Esophagus mucosa (tissue), 1 donor: Measurements from ENCODE around the gene CEP112. TPM values are rescaled to one million over a fixed set of nuclear protein-coding genes. Genes with fewer than 3 reads are reported as not detected.

Source experiments
- ATAC-seq: fragments of 200-7000 bp; cut with Tn5 transposase; one replicate; pipeline ENCODE4 v1.9.1; 2020
- total RNA-seq: library from RNA; stranded (reverse); gene quantifications from one replicate; pipeline ENCODE4 v1.2.4, GENCODE V29; 2023
- donor health status: DM: yes; HTN: yes; CAD: no.

Gene CEP112
- total RNA-seq, 1 donor from 2014 or later: 3.7 TPM

- ATAC-seq: no peak
Measured at GRCh38 chr17:65727246-65727645, 464.7 kb downstream of the CEP112 start.

GRCh38 chr17:65723431-65724151, 468.3 kb downstream of the CEP112 start:
- ATAC-seq: no peak

GRCh38 chr17:65718601-65719000, 473.3 kb downstream of the CEP112 start:
- ATAC-seq: no peak

GRCh38 chr17:65712383-65713267, 479.3 kb downstream of the CEP112 start:
- no peak for ATAC-seq

GRCh38 chr17:65711671-65712276, 480.2 kb downstream of the CEP112 start:
- no peak for ATAC-seq

- ATAC-seq: no peak
Measured at GRCh38 chr17:65707780-65708179, 484.2 kb downstream of the CEP112 start.

GRCh38 chr17:65704731-65705130, 487.2 kb downstream of the CEP112 start:
- no peak for ATAC-seq

- ATAC-seq: no peak
Measured at GRCh38 chr17:65703891-65704290, 488.0 kb downstream of the CEP112 start.

- no peak for ATAC-seq
Measured at GRCh38 chr17:65699459-65699858, 492.5 kb downstream of the CEP112 start.

GRCh38 chr17:65698381-65699061, 493.4 kb downstream of the CEP112 start:
- no peak for ATAC-seq

- no peak for ATAC-seq
Measured at GRCh38 chr17:65697661-65698060, 494.3 kb downstream of the CEP112 start.

- no peak for ATAC-seq
Measured at GRCh38 chr17:65696739-65697394, 495.1 kb downstream of the CEP112 start.

GRCh38 chr17:65694601-65695000, 497.3 kb downstream of the CEP112 start:
- ATAC-seq: no peak

- no peak for ATAC-seq
Measured at GRCh38 chr17:65690626-65691310, 501.2 kb downstream of the CEP112 start.

GRCh38 chr17:65688307-65688706, 503.6 kb downstream of the CEP112 start:
- ATAC-seq: no peak

- no peak for ATAC-seq
Measured at GRCh38 chr17:65685110-65685509, 506.8 kb downstream of the CEP112 start.

- ATAC-seq: no peak
Measured at GRCh38 chr17:65684631-65685030, 507.3 kb downstream of the CEP112 start.

- ATAC-seq: no peak
Measured at GRCh38 chr17:65683428-65683827, 508.5 kb downstream of the CEP112 start.

GRCh38 chr17:65681763-65682162, 510.2 kb downstream of the CEP112 start:
- ATAC-seq: peak; percentile 17

- no peak for ATAC-seq
Measured at GRCh38 chr17:65679165-65679845, 512.6 kb downstream of the CEP112 start.

- ATAC-seq: no peak
Measured at GRCh38 chr17:65678546-65678945, 513.4 kb downstream of the CEP112 start.
